HG03095 (cell line): ENCODE results near the gene TPST1.
A peak's percentile ranks its signal among the peaks of the same experiment; 100 is the strongest.
"Not testable (repeated sequence)": the region's sequence is repeated elsewhere in the genome, so short reads cannot be mapped to it uniquely, and the experiment has no call there.

Experiments used
- ATAC-seq: cut with Tn5 transposase; IDR thresholded peaks from one replicate; pipeline ENCODE4 v1.9.1; 2021; ENCODE audit warnings: moderate library complexity; ENCODE audit not compliant: unreplicated experiment

Gene TPST1

GRCh38 chr7:66187905-66188304, 17.2 kb upstream of the TPST1 start:
- ATAC-seq, result no peak

GRCh38 chr7:66188645-66189044, 16.5 kb upstream of the TPST1 start:
- no peak for ATAC-seq

- ATAC-seq, result no peak
Observed at GRCh38 chr7:66189695-66190503, 15.2 kb upstream of the TPST1 start.

GRCh38 chr7:66190504-66190857, 14.7 kb upstream of the TPST1 start:
- no peak for ATAC-seq

GRCh38 chr7:66193146-66193725, 11.9 kb upstream of the TPST1 start:
- no peak for ATAC-seq

- no peak for ATAC-seq
Observed at GRCh38 chr7:66198469-66198868, 6.7 kb upstream of the TPST1 start.

GRCh38 chr7:66198956-66199355, 6.2 kb upstream of the TPST1 start:
- no peak for ATAC-seq

GRCh38 chr7:66202441-66202840, 2.7 kb upstream of the TPST1 start:
- no peak for ATAC-seq

GRCh38 chr7:66205741-66206090, 582 bp downstream of the TPST1 start:
- ATAC-seq, result peak; percentile 5

- no peak for ATAC-seq
Observed at GRCh38 chr7:66206119-66206933, 1.2 kb downstream of the TPST1 start.

GRCh38 chr7:66206934-66207240, 1.8 kb downstream of the TPST1 start:
- no peak for ATAC-seq

- no peak for ATAC-seq
Observed at GRCh38 chr7:66207540-66207939, 2.4 kb downstream of the TPST1 start.

- no peak for ATAC-seq
Observed at GRCh38 chr7:66211429-66211828, 6.3 kb downstream of the TPST1 start.

- no peak for ATAC-seq
Observed at GRCh38 chr7:66213637-66214036, 8.5 kb downstream of the TPST1 start.

- ATAC-seq, result no peak
Observed at GRCh38 chr7:66216687-66217086, 11.6 kb downstream of the TPST1 start.

GRCh38 chr7:66219805-66220204, 14.7 kb downstream of the TPST1 start:
- ATAC-seq, result no peak

- no peak for ATAC-seq
Observed at GRCh38 chr7:66221442-66221841, 16.3 kb downstream of the TPST1 start.

- no peak for ATAC-seq
Observed at GRCh38 chr7:66227808-66228207, 22.7 kb downstream of the TPST1 start.

GRCh38 chr7:66231326-66232216, 26.4 kb downstream of the TPST1 start:
- ATAC-seq, result not testable (repeated sequence)

GRCh38 chr7:66233638-66234037, 28.5 kb downstream of the TPST1 start:
- ATAC-seq, result no peak

- ATAC-seq, result no peak
Observed at GRCh38 chr7:66236713-66237303, 31.7 kb downstream of the TPST1 start.
